Vagina (tissue), 2 donors: ENCODE results near the gene INTS15. TPM values are rescaled to one million over a fixed set of nuclear protein-coding genes. Genes with fewer than 3 reads are reported as not detected.
"Not testable (repeated sequence)": the region's sequence is repeated elsewhere in the genome, so short reads cannot be mapped to it uniquely, and the experiment has no call there.

Experiments
- DNase-seq, 2 donors: peaks; one replicate each; pipeline ENCODE4 v3.0.0-alpha.2; 2017; ENCODE audit errors: extremely low spot score in 2 of 2
- H3K27ac ChIP-seq: fragments of 200-600 bp; sonication (generic); one replicate; pipeline ENCODE4 v1.5.1; 2019
- H3K27me3 ChIP-seq: fragments of 200-600 bp; sonication (generic); one replicate; pipeline ENCODE4 v1.5.1; 2019
- H3K36me3 ChIP-seq, 2 donors: fragments of 200-600 bp; sonication (generic); one replicate each; pipeline ENCODE4 v1.5.1; 2017 to 2019
- H3K4me1 ChIP-seq: fragments of 200-600 bp; sonication (generic); one replicate; pipeline ENCODE4 v1.5.1; 2019
- H3K4me3 ChIP-seq, 2 donors: fragments of 200-600 bp; sonication (generic); 1 replicate in 1 of 2; 2 replicates in 1 of 2; pipeline ENCODE4 v1.5.1; 2016 to 2019
- H3K9me3 ChIP-seq: fragments of 200-600 bp; sonication (generic); one replicate; pipeline ENCODE4 v1.5.1; 2019
- POLR2A ChIP-seq, 2 donors: fragments of 450-650 bp; IDR thresholded peaks; one replicate each; pipeline ENCODE4 v1.6.1; 2017; ENCODE audit warnings: antibody characterized with exemption in 2 of 2, mild to moderate bottlenecking in 2 of 2, moderate library complexity in 2 of 2
- POLR2AphosphoS5 ChIP-seq, 2 donors: sonication (generic); formaldehyde crosslinking; IDR thresholded peaks; one replicate each; pipeline ENCODE4 v1.9.0; 2017; ENCODE audit warnings: antibody characterized with exemption in 2 of 2, mild to moderate bottlenecking in 2 of 2, low read depth in 1 of 2; ENCODE audit not compliant: insufficient read depth in 1 of 2
- intact Hi-C: fragments of 100-400 bp; cut with DNase I; formaldehyde crosslinking; loops from one replicate; pipeline ENCODE4 v1.15.1; 2023
- total RNA-seq: library from RNA; depleted of rRNA; stranded (reverse); fragments of >200 nt; gene quantifications from one replicate; pipeline ENCODE4 v1.2.3, GENCODE V29; 2016
- TF ChIP-seq, protein P1 (sequence below), 3 experiments: fragments of 450-650 bp in 2 of 3; fragments of 200-600 bp in 1 of 3; sonication (generic) in 1 of 3; IDR thresholded peaks; one replicate each; pipeline ENCODE4 v1.5.1; 2017 to 2019; ENCODE audit warnings: antibody characterized with exemption in 3 of 3, mild to moderate bottlenecking in 2 of 3, moderate library complexity in 2 of 3

Gene INTS15
- total RNA-seq, 1 donor from 2014 or later: 34.4 TPM

DNA sequence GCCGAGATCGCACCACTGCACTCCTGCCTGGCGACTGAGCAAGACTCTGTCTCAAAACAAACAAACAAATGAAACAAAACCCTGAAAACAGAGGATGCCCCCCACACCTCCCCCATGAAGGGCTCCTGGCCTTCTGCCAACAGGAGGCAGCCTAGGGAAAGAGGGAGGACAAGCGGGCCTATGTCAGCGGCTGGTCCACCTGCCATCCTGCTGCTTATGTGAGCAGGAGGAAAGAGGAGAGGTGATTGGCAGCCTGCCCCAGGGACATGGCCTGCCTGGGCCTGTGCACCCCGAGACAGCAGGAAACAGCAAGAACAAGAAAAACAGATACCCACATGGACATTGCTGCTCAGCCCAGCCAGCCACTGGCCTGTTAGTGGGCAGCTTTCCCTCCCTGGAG lies 38.2 kb downstream of the INTS15 start:
- intact Hi-C loops: no loop called here
- Histone ChIP-seq H3K4me3 (no peak overlapping the region), H3K4me1 (no peaks in the 10 kb centered on the region), H3K27me3 (no peaks in the 10 kb centered on the region), H3K27ac (no peak overlapping the region), H3K36me3 (no peaks in the 10 kb centered on the region), H3K9me3 (no peaks in the 10 kb centered on the region)
- TF ChIP-seq, protein P1, sequence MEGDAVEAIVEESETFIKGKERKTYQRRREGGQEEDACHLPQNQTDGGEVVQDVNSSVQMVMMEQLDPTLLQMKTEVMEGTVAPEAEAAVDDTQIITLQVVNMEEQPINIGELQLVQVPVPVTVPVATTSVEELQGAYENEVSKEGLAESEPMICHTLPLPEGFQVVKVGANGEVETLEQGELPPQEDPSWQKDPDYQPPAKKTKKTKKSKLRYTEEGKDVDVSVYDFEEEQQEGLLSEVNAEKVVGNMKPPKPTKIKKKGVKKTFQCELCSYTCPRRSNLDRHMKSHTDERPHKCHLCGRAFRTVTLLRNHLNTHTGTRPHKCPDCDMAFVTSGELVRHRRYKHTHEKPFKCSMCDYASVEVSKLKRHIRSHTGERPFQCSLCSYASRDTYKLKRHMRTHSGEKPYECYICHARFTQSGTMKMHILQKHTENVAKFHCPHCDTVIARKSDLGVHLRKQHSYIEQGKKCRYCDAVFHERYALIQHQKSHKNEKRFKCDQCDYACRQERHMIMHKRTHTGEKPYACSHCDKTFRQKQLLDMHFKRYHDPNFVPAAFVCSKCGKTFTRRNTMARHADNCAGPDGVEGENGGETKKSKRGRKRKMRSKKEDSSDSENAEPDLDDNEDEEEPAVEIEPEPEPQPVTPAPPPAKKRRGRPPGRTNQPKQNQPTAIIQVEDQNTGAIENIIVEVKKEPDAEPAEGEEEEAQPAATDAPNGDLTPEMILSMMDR (IDR thresholded peaks at IDR 0.05): no peak
- TF ChIP-seq POLR2A (IDR thresholded peaks at IDR 0.05): no peak
- no peak for TF ChIP-seq POLR2AphosphoS5 (IDR thresholded peaks at IDR 0.05; ENCODE audit: insufficient read depth in 1 of 2, low read depth in 1 of 2)
- DNase-seq: no peak

DNA sequence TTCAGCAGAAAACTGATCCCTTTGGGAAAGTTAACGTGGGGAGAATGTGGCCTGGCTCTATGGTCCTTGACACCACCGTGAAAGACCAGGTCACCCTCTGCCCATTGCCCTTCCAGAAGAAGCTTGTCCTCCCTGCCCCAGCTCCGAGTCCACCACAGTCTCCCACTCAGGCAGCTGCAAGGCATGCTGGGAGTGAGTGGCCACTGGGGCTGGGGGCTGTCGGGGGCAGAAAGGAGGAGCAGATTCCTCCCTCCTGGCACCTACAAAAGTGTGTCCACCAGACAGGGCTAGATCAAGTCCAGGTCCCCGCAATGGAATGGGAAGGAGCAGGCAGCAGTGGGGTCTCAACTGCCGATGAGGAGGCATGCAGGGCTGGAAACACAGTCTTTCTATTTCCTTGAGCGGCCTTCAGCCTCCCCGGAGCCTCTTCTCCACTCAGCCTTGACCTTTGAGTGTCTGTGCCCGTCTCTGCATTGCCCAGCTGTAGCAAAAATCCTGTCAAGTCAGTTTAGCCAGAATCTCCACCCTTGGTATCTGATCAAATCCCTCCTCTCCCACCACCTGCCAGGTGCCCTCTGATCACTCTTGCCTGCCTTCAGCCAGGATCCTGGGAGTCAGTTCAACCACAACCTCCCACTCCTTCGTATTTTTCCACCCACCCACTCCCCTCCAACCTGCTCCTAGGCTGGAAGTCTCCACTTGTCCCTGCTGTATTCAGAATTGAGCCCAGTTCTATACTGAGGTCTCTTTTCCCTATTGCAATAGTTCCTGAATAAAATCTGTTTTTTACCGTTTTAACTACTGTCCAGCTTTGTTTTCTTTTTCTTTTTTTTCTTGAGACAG lies 40.4 kb downstream of the INTS15 start:
- H3K27me3 ChIP-seq: no peaks in the 10 kb centered on the region
- no peak for TF ChIP-seq POLR2A (IDR thresholded peaks at IDR 0.05)
- intact Hi-C loops: no loop called here
- no peaks in the 10 kb centered on the region for H3K4me1 ChIP-seq
- no peak overlapping the region for H3K4me3 ChIP-seq
- no peak overlapping the region for H3K27ac ChIP-seq
- no peaks in the 10 kb centered on the region for H3K9me3 ChIP-seq
- DNase-seq: no peak
- no peaks in the 10 kb centered on the region for H3K36me3 ChIP-seq

DNA sequence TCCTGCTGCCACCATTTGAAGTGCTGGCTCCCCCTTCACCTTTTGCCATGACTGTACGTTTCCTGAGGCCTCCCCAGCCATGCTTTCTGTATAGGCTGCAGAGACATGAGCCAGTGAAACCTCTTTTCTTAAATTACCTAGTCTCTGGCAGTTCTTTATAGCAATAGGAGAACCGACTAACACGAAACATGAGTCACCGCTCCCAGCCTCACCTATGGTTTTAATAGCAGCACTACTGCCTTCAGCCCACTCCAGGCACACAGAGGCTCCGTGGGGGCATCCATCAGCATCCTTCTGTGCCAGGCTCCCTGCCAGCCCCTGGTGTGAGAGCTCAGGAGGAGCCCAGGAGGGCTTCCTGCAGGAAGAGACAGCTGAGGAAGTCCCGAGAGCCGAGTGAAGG lies 41.8 kb downstream of the INTS15 start:
- Histone ChIP-seq H3K36me3 (no peaks in the 10 kb centered on the region), H3K27me3 (no peaks in the 10 kb centered on the region), H3K9me3 (no peaks in the 10 kb centered on the region), H3K4me3 (no peak overlapping the region), H3K4me1 (peaks cover 5% of the 10 kb centered on the region), H3K27ac (no peak overlapping the region)
- intact Hi-C loops: no loop called here
- no peak for TF ChIP-seq POLR2AphosphoS5 (IDR thresholded peaks at IDR 0.05; ENCODE audit: insufficient read depth in 1 of 2, low read depth in 1 of 2)
- TF ChIP-seq POLR2A (IDR thresholded peaks at IDR 0.05): no peak
- TF ChIP-seq, protein P1 (IDR thresholded peaks at IDR 0.05): no peak
- no peak for DNase-seq

DNA sequence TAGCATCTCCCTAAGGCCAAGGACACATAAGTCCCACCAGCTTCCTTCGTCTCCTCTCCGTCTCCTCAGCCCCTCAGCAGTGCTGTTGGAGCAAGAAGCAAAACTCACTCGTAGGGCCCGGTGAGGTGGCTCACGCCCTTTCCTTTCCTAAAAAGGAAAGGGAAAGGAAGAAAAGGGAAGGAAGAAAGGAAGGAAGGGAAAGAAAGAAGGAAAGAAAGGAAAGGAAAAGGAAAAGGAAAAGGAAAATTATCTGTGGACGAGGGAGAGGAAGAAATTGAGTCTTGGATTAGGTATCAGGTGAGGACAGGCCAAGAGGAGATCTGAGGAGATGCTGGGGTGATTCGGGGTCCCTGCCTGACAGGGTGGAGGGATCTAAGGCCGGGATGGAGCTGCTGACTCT lies 44.2 kb downstream of the INTS15 start:
- no peaks in the 10 kb centered on the region for H3K9me3 ChIP-seq
- no peak for DNase-seq
- H3K4me3 ChIP-seq: no peak overlapping the region
- peaks cover 22% of the 10 kb centered on the region for H3K4me1 ChIP-seq
- no peaks in the 10 kb centered on the region for H3K36me3 ChIP-seq
- no peak for TF ChIP-seq POLR2A (IDR thresholded peaks at IDR 0.05)
- TF ChIP-seq, protein P1 (IDR thresholded peaks at IDR 0.05): no peak
- no peak for TF ChIP-seq POLR2AphosphoS5 (IDR thresholded peaks at IDR 0.05; ENCODE audit: insufficient read depth in 1 of 2, low read depth in 1 of 2)
- intact Hi-C loops: no loop called here
- H3K27ac ChIP-seq: no peak overlapping the region
- H3K27me3 ChIP-seq: no peaks in the 10 kb centered on the region

DNA sequence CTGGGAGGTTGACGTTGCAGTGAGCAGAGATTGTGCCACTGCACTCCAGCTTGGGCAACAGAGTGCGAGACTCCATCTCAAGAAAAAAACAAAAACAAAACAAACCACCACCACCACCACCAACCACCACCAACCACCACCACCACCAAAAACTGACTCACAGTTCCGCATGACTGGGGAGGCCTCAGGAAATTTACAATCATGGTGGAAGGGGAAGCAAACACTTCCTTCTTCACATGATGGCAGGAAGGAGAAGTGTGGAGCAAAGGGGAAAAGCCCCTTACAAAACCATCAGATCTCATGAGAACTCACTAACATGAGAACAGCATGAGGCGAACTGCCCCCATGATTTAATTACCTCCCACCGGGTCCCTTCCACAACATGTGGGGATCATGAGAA lies 45.1 kb downstream of the INTS15 start:
- H3K9me3 ChIP-seq, H3K36me3 ChIP-seq, H3K4me3 ChIP-seq, H3K27me3 ChIP-seq, DNase-seq, intact Hi-C loops, H3K27ac ChIP-seq: not testable (repeated sequence)
- peaks cover 32% of the 10 kb centered on the region for H3K4me1 ChIP-seq

DNA sequence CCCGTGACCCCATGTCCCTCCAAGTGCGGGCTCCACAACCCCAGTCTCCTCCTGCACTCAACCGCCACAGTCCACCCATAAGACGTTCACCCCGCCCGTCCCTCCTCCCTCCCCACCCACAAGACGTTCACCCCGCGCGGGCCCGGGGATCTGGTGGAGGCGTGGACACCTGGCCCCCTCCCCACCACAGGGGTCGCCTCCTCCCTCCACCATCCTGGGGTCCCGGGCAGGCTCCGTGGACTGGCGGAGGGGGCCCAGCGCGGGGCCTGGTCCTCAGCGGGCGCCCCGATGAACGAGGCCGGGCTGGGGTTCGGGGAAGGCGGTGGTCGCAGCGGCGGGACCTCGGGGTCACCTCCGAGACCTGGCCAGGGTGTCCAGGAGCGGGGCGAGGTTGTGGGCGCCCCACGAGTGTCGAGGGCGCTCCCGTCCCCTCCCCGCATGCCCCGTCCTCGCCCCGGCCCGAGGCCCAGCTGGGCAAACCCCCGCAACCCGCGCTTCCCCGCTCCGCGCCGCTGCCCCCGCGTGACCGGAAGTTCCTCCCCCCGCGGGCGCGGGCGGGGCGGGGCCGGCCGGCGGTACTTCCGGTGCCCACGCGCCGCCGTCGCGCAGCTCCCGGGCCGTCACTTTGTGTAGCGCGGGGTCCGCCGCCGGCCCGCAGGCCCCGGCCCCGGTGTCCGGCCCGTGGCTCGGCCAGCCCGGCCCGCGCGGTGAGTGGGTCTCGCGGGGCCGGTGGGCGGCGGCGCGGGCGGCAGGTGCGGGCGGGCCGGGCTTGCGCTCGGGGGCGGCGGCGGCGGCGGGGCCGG lies 47.1 kb downstream of the INTS15 start, which contains the start of gene ZNF316:
TSS of gene ZNF316 (plus strand) at position 578 of the 803 bp plus-strand sequence. CDS start 5,092 bp downstream, outside the sequence.
- intact Hi-C loops: no loop called here
- Histone ChIP-seq H3K27ac (peak within 1 kb of the TSS; percentile 87), H3K9me3 (no peaks in the 10 kb centered on the region), H3K36me3 (peaks cover 0 to 12% of the 10 kb centered on the region in 2 donors), H3K27me3 (no peaks in the 10 kb centered on the region), H3K4me1 (peaks cover 34% of the 10 kb centered on the region), H3K4me3 (peak within 1 kb of the TSS; percentile 81 to 99)
- no peak for DNase-seq
- peak in 1 of 2 donors; percentile 25 for TF ChIP-seq POLR2AphosphoS5 (IDR thresholded peaks at IDR 0.05; ENCODE audit: insufficient read depth in 1 of 2, low read depth in 1 of 2)
- peak in 1 of 2 donors; percentile 36 for TF ChIP-seq POLR2A (IDR thresholded peaks at IDR 0.05)
- TF ChIP-seq, protein P1 (IDR thresholded peaks at IDR 0.05): no peak
